DMS79 (cell line): ENCODE data around the gene C15orf40.
A peak's percentile ranks its signal among the peaks of the same experiment; 100 is the strongest.
"Not testable (repeated sequence)": the region's sequence is repeated elsewhere in the genome, so short reads cannot be mapped to it uniquely, and the experiment has no call there.

ENCODE experiments used
- DNase-seq: peaks from one replicate; lab custom pipeline; 2025; lab: John Stamatoyannopoulos, UW

The C15orf40 gene

GRCh38 chr15:82952158-82953081 is 59.0 kb downstream of the C15orf40 start, which contains the start of gene HOMER2:
TSS of gene HOMER2 (minus strand) at chr15:82952720. CDS start at chr15:82952535, 185 bp downstream.
- DNase-seq, result no peak

- DNase-seq, result no peak
These were observed 59.8 kb downstream of the C15orf40 start for GRCh38 chr15:82951472-82952157.

- DNase-seq, result no peak
These were observed 60.6 kb downstream of the C15orf40 start for GRCh38 chr15:82950746-82951370.

- DNase-seq, result no peak
These were observed 61.1 kb downstream of the C15orf40 start for GRCh38 chr15:82950295-82950694.

- DNase-seq, result no peak
These were observed 65.2 kb downstream of the C15orf40 start for GRCh38 chr15:82946155-82946701.

- no peak for DNase-seq
These were observed 66.1 kb downstream of the C15orf40 start for GRCh38 chr15:82945326-82945725.

- DNase-seq, result peak; percentile 70
These were observed 66.6 kb downstream of the C15orf40 start for GRCh38 chr15:82944821-82945220.

GRCh38 chr15:82944056-82944455 is 67.4 kb downstream of the C15orf40 start:
- peak; percentile 31 for DNase-seq

GRCh38 chr15:82943176-82943575 is 68.3 kb downstream of the C15orf40 start:
- no peak for DNase-seq

GRCh38 chr15:82942691-82943090 is 68.7 kb downstream of the C15orf40 start:
- no peak for DNase-seq

GRCh38 chr15:82939678-82940077 is 71.8 kb downstream of the C15orf40 start:
- DNase-seq, result not testable (repeated sequence)
